HG03565 (cell line): ENCODE measurements around the gene IL21R.

ENCODE experiments used
- ATAC-seq: cut with Tn5 transposase; IDR thresholded peaks from one replicate; pipeline ENCODE4 v1.9.1; 2021; ENCODE audit warnings: mild to moderate bottlenecking, moderate library complexity; ENCODE audit not compliant: unreplicated experiment

IL21R gene

DNA sequence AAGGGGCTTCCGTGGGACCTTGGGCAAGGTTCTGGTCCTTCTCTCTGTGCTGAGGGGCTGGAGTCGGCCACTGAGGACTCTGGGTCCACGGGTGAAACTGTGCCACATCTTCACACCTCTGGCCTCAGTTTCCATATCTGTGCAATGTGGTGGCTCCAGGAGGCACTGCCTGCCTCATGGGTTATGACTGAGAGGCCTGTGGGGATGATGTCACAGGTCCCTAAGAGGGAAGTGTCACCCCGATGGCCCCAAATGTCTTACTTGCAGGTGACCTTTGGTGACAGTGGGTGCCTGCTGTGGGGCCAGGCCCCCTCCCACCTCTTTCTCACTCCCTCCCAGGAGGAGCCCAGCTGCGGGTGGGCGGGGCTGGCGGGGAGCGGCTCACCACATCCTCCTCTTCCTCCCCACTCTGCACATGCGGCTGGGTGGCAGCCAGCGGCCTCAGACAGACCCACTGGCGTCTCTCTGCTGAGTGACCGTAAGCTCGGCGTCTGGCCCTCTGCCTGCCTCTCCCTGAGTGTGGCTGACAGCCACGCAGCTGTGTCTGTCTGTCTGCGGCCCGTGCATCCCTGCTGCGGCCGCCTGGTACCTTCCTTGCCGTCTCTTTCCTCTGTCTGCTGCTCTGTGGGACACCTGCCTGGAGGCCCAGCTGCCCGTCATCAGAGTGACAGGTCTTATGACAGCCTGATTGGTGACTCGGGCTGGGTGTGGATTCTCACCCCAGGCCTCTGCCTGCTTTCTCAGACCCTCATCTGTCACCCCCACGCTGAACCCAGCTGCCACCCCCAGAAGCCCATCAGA lies at the start of gene IL21R:
TSS of gene IL21R (plus strand) at position 407 of the 801 bp plus-strand sequence. CDS start 27,898 bp downstream, outside the sequence.
- ATAC-seq: peak; percentile 46

DNA sequence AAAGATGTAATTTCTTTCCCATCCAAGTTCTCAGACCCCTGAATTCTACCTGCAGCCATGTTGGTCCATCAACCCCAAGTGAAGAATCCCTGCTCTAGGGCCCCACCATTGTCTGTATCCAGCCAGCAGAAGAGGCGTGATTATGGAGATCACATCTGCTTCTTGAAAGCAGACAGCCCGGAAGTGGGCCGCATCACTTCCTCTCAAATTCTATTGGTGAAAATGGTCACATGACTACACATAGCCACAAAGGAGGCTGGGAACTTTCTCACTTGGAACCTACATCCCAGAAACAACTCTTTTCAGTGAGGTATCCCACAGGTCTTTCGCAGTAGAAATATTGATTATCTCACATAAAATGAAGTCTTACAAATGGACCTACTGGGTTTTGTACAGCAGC lies 48.1 kb upstream of the IL21R start:
- ATAC-seq: no peak

DNA sequence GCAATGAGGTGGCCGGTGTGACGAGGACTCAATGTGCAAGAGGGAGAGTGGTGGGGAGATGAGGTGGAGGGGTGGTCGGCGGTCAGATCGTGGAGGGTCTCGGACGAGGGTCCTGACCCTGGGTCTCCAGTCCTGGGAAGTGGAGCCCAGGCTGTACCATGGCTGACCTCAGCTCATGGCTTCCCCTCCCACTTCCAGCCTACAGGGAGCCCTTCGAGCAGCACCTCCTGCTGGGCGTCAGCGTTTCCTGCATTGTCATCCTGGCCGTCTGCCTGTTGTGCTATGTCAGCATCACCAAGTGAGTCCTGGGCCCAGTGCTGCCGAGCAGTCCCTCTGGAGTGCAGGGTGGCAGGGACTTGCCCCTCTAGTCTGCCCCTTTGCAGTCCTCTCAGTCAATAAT lies 46.4 kb upstream of the IL21R start:
- no peak for ATAC-seq

DNA sequence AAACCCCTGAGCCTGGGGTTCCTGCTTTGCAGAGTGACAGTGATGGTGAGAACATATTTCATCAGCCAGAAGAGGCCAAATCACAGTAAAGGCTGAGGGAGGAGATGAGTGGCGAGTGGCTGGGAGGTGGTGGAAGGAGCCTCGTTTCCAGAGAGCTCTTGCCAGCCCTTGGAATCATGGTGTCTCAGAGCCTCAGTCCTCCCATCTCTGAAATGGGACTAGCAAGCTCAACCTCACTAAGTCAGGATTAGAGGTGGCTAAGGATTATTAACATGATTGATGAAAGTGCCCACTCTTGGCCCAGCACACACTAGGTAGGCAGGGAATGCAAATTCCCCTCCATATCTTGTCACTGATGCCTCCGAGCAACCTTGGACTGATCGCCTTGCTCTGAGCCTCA lies 45.2 kb upstream of the IL21R start:
- no peak for ATAC-seq

DNA sequence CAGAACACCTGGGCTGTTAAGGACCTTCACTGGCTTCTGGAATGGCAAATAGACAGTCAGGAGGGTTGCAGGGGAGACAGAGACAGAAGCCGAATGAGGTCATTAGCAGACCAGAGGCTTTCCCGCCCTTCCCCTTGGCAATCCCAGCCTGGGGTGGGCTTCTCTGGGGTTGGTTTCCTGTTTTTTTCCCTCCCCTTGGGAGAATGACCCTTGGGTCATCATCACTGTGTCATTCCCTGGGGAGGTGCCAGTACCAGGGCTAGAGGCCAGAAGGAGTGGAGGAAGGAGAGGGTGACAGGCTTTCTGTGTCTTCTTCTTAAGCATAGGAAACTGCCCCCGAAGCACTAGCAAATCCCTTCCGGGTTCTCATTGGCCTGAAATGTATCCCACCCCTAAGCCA lies 42.9 kb upstream of the IL21R start:
- ATAC-seq: no peak

DNA sequence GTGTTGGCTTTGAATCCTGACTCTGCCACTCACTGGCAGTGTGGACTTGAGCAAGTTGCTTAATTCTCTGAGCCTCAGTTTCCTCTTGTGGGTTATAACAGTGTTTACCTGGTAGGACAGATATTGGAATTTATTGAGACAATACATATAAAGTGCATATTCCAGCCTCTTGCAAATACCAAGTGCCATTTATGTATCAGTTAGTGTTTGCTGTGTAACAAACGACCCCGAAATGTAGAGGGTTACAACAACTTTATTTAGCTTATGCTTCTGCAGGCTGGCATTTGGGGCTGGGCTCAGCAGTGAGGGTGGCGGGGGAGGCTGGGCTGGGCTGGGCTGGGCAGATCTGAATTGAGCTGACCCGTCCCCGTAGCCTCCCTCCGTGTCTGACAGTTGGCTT lies 42.4 kb upstream of the IL21R start:
- no peak for ATAC-seq

DNA sequence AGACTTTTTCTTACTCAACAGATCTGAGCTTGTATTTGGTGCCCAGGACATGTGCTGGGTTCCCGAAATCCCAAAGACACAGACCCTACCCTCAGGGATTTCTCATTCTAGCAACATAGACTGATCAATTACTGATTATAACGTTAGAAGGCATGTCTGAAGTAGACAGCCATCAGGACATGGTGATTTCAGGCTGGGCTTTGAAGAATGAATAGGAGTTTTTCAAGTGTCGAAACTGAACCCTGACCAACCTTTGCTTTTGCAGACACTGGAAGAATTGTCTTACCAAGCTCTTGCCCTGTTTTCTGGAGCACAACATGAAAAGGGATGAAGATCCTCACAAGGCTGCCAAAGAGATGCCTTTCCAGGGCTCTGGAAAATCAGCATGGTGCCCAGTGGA lies 40.0 kb upstream of the IL21R start:
- ATAC-seq: no peak

DNA sequence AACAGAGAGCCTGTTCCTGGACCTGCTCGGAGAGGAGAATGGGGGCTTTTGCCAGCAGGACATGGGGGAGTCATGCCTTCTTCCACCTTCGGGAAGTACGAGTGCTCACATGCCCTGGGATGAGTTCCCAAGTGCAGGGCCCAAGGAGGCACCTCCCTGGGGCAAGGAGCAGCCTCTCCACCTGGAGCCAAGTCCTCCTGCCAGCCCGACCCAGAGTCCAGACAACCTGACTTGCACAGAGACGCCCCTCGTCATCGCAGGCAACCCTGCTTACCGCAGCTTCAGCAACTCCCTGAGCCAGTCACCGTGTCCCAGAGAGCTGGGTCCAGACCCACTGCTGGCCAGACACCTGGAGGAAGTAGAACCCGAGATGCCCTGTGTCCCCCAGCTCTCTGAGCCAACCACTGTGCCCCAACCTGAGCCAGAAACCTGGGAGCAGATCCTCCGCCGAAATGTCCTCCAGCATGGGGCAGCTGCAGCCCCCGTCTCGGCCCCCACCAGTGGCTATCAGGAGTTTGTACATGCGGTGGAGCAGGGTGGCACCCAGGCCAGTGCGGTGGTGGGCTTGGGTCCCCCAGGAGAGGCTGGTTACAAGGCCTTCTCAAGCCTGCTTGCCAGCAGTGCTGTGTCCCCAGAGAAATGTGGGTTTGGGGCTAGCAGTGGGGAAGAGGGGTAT lies 39.3 kb upstream of the IL21R start:
- no peak for ATAC-seq

DNA sequence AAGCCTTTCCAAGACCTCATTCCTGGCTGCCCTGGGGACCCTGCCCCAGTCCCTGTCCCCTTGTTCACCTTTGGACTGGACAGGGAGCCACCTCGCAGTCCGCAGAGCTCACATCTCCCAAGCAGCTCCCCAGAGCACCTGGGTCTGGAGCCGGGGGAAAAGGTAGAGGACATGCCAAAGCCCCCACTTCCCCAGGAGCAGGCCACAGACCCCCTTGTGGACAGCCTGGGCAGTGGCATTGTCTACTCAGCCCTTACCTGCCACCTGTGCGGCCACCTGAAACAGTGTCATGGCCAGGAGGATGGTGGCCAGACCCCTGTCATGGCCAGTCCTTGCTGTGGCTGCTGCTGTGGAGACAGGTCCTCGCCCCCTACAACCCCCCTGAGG lies 38.7 kb upstream of the IL21R start:
- ATAC-seq: no peak

DNA sequence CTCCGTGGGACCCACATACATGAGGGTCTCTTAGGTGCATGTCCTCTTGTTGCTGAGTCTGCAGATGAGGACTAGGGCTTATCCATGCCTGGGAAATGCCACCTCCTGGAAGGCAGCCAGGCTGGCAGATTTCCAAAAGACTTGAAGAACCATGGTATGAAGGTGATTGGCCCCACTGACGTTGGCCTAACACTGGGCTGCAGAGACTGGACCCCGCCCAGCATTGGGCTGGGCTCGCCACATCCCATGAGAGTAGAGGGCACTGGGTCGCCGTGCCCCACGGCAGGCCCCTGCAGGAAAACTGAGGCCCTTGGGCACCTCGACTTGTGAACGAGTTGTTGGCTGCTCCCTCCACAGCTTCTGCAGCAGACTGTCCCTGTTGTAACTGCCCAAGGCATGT lies 38.2 kb upstream of the IL21R start:
- no peak for ATAC-seq

DNA sequence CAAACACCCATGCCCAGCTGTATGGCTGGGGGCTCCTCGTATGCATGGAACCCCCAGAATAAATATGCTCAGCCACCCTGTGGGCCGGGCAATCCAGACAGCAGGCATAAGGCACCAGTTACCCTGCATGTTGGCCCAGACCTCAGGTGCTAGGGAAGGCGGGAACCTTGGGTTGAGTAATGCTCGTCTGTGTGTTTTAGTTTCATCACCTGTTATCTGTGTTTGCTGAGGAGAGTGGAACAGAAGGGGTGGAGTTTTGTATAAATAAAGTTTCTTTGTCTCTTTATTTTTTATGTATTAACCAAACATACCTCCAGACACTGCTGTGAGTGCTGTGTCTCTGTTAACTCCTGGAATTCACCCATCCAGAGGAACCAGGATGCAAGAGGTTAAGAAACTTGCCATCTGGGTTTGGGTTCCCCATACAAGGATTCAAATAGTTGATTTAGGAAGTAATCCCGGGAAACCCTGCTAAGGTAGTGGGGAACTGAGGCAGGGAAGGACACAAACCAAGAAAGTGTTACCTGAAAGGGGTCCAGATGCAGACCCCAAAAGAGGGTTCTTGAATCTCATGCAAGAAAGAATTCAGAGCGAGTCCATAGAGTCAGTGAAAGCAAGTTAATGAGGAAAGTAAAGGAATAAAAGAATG lies 37.4 kb upstream of the IL21R start:
- no peak for ATAC-seq

DNA sequence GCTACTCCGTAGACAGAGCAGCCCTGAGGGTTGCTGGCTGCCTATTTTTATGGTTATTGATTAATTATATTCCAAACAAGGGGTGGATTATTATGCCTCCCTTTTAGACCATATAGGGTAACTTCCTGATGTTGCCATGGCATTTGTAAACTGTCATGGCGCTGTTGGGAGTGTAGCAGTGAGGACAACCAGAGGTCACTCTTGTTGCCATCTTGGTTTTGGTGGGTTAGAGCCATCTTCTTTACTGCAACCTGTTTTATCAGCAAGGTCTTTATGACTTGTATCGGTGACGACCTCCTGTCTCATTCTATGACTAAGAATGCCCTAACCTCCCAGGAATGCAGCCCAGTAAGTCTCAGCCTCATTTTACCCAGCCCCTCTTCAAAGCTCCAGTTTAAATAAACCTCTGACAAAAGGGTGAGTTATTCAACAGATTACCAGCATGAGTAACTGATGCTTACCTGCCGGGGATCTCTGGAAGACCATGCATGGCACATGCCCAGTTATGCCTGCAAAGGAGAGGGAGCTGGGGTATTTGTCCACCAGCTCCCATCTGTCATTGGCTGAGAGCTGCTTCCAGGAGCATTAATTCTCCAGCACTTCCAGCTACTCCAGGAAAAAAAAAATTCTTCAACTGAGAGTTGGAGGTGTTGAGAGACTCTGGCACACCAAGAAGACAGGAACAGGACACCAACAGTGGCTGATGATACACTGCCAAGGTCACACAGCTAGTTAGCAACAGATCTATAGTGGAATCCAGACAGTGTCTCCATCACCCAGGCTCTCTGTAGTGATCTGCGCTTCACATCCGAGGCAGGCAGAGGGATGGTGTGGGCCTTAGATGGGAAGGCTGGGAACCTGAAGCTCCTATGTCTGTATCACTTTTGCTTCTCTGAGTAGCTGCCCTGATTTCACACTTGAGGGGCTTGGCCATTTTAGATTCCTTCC lies 36.6 kb upstream of the IL21R start:
- ATAC-seq: no peak

DNA sequence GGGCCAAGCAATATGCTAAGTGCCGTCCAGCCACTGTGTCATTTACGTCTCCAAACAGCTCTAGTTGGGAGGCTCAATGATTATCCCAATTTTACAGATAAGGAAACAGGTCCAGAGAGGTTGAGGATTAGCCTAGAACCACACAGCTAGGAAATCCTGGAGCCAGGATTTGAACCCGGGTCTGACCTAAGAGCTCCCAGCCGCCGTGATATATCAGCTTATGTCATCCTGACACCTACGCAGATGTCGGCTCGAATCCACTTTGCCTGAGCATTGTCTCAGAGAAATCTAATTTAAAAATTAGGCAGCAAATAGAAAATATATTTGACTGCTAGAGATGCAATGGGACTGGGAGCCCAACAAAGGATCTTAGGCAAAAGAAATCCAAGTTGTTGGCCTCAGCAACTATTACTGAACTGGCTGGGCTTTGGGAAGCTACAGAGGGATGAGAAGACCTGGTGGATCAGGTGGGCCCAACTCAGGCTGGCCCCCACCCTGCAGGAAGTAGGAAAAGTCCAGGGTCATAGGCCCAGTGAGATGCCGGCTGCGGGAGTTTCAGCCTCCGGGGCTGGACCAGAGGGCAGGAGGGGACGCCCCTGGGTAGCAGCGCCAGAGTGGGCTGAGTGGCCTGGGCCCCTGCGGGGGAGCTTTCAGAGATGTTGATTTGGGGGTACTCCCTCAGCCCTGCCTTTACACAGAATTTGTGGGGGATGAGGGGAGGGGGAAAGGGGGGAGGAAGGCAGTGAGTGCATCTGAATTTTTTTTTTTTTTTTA lies 35.1 kb upstream of the IL21R start:
- peak; percentile 15 for ATAC-seq

DNA sequence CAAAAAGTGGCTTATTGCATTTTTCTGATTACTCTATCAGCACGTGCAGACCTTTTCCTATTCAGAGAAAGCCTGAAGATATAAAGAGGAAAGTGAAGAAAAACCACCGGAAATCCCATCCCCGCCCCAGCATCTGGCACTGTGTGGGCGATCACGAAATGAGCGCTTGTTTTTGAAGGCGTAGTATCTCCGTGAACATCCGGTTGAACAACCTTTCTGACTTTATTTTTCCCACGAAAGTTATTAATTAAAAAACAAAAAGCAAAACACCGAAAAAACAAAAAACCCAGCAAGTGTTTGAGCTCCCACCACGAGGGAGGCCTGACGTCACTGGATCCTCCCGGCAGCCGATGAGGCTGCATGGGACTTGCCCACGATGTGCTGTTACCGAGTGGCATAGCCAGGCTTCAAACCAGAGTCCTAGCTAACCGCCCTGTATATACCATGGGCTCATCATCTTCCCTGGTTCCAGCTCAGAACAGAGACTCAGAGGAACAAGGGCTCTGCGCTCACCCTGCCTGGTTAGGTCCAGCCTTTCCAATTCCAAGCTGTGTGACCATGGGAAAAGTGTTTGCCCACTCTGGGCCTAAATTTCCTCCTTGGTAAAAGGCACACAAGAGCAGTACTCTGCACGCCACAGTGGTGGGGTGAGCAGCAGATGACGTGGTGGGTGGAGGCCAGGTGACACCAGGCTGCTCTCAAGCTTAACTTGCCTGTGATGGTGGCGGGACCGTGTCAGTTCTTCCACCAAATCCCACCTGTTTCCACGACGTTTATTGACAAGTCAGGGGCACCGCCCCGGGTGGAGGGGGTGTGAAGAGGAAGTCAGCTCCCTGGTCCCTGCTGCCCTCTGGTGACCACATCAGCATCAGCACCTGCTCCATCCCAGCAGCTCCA lies 34.3 kb upstream of the IL21R start:
- peak; percentile 40 for ATAC-seq

DNA sequence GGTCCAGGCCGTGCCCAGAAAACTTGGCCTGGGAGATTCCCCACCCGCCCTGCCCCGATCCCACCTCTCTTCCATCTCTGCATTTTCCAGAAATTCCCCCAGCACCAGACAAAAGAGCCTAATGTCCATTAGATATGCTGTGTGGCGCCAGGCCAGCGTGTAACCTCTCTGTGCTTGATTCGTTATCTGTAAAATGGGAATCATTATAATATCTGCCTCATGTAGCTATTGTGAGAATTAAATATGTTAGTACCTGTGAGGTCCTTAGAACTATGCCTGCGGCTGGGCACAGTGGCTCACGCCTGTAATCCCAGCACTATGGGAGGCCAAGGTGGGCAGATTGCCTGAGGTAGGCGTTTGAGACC lies 33.6 kb upstream of the IL21R start:
- ATAC-seq: no peak

DNA sequence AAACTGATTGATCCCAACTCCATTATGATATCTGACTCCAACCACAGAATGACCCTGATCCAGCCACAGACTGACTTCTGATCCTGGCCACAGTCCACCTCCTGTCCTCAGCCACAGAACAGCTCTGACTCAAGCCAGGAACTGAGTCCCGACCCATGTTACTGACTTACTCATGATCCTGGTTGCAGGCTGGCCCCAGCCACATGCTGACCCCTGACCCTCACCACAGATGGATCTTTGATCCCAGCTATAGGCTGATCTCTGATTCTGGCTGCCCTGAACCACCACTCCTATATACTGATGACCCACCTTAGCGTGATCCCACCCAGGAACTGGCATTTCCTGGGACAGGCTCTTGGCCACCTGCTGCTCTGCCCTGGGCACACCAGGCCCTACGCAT lies 32.2 kb upstream of the IL21R start:
- no peak for ATAC-seq

DNA sequence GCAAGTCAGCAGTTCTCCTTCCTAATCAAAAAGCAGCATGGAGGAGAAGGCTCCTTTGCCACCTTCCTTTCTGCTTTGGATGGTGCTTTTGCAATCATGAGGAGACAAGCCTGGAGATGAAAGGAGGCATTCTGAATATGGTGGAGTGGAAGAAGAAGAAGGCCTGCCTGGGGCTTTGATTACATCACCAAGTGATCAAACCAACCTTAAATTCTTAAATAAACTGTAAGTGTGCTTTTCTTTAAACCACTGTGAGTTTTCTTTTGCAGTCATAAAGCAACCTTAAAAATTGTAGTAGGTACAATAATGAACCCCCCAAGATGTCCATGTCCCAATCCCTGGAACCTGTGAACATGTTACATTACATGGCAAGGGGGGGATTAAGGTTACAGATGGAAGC lies 31.7 kb upstream of the IL21R start:
- no peak for ATAC-seq

DNA sequence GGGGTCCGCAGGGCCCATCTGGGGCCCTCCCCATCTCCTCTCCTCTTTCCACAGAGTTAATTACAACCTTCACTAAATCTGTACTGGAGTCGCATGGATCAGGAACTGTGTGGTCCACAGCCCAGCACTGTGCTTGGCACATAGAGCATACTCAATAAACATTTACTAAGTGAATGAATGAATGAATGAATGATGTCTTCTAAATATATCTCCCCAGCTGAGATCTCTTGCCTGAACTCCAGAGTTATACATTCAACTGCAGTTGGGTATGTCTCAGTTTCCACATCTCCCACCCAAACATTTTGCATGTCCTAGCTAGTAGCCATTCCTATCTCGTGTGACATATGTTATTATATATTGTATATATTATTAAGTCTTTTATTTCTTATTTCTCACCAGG lies 28.7 kb upstream of the IL21R start:
- no peak for ATAC-seq

DNA sequence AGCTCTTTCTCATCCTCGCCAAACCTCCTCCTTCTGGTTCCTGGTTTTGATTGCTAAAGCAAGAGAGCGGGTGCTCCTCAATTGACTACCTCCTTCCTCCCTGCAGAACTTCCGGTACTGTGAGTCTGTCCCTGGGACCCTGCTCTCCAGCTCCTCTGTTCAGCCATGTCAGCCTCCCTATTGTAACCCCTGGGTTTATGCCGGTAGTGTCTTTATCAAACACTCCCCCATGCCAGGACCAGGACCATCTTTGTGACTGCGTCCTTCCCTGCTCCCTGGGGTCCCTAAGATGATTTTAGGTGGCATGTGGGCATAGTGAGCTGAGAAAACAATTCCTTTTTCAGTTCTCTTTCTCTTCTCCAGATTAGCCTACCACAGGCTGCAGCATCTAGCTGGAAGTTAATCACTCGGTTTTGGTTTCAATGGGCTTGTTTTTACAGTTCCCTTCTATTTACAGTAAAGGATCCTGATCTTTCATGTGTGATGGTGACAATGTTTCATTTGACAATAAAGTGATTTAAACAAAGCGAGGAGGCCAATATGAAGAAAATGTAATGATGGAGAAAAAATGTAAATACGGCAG lies 27.7 kb upstream of the IL21R start:
- ATAC-seq: peak; percentile 20
